Hepatocyte (in vitro differentiated cells): ENCODE measurements around the gene SPAG4.

Experiments
- EZH2 ChIP-seq: fragments of 200-600 bp; sonication (generic); IDR thresholded peaks from 2 replicates; pipeline ENCODE4 v1.6.1; 2016; ENCODE audit warnings: antibody characterized with exemption, mild to moderate bottlenecking, borderline replicate concordance
- EZH2phosphoT487 ChIP-seq: fragments of 200-600 bp; sonication (generic); IDR thresholded peaks from one replicate; pipeline ENCODE4 v1.6.1; 2018; ENCODE audit warnings: antibody characterized with exemption, mild to moderate bottlenecking, low read depth, moderate library complexity; ENCODE audit not compliant: unreplicated experiment, severe bottlenecking
- TF ChIP-seq, protein P1 (sequence below): fragments of 200-600 bp; sonication (generic); IDR thresholded peaks from 2 replicates; pipeline ENCODE4 v1.5.1; 2016; ENCODE audit warnings: antibody characterized with exemption, mild to moderate bottlenecking; ENCODE audit not compliant: poor library complexity

DNA sequence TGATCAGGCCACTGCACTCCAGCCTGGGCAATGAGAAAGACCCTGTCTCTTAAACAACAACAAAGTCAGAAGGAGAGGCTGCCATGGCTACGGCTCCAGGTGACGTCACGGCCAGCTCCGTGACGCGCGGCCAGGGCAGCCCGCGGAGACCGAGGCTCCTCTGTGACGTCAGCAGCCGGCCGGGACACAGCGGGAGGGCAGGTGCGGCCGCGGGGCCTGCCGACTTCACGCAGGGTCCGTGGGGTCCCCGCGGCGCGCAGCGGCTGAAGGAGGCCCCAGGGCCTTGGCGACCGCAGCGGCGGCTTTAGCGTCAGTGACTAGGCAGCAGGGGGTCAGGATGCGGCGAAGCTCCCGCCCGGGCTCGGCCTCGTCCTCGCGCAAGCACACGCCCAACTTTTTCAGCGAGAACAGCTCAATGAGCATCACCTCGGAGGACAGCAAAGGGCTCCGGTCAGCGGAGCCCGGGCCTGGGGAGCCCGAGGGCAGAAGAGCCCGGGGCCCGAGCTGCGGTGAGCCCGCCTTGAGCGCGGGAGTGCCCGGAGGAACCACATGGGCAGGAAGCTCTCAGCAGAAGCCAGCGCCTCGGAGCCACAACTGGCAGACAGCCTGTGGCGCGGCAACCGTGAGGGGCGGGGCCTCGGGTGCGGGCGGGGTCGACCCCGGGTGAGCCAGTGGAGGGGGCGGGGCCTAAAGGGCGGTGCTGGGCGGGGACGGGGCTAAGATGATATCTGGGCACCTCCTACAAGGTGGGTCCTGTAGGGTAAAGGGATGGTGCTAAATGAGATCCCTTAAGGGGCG is at the start of gene SPAG4:
- TF ChIP-seq EZH2, result no peak
- TF ChIP-seq, protein P1, sequence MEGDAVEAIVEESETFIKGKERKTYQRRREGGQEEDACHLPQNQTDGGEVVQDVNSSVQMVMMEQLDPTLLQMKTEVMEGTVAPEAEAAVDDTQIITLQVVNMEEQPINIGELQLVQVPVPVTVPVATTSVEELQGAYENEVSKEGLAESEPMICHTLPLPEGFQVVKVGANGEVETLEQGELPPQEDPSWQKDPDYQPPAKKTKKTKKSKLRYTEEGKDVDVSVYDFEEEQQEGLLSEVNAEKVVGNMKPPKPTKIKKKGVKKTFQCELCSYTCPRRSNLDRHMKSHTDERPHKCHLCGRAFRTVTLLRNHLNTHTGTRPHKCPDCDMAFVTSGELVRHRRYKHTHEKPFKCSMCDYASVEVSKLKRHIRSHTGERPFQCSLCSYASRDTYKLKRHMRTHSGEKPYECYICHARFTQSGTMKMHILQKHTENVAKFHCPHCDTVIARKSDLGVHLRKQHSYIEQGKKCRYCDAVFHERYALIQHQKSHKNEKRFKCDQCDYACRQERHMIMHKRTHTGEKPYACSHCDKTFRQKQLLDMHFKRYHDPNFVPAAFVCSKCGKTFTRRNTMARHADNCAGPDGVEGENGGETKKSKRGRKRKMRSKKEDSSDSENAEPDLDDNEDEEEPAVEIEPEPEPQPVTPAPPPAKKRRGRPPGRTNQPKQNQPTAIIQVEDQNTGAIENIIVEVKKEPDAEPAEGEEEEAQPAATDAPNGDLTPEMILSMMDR, result no peak
- no peak for TF ChIP-seq EZH2phosphoT487
